SKM-1 (cell line): ENCODE results near the gene SERPINB10.
"Not testable (repeated sequence)": the region's sequence is repeated elsewhere in the genome, so short reads cannot be mapped to it uniquely, and the experiment has no call there.

ENCODE experiments used
- DNase-seq: peaks from one replicate; lab custom pipeline; 2025; ENCODE audit not compliant: unreplicated experiment; lab: John Stamatoyannopoulos, UW

The SERPINB10 gene

GRCh38 chr18:63890950-63891304 is 16.8 kb upstream of the SERPINB10 start:
- DNase-seq = no peak

- DNase-seq = peak; percentile 60
Observed at GRCh38 chr18:63892566-63892965, 15.2 kb upstream of the SERPINB10 start.

- no peak for DNase-seq
Observed at GRCh38 chr18:63894106-63894772, 13.5 kb upstream of the SERPINB10 start.

- peak; percentile 71 for DNase-seq
Observed at GRCh38 chr18:63895190-63895589, 12.6 kb upstream of the SERPINB10 start.

GRCh38 chr18:63897072-63897471 is 10.7 kb upstream of the SERPINB10 start:
- no peak for DNase-seq

- no peak for DNase-seq
Observed at GRCh38 chr18:63899206-63899605, 8.6 kb upstream of the SERPINB10 start.

- DNase-seq = no peak
Observed at GRCh38 chr18:63903851-63904570, 3.7 kb upstream of the SERPINB10 start.

- DNase-seq = no peak
Observed at GRCh38 chr18:63904694-63905093, 3.1 kb upstream of the SERPINB10 start.

- DNase-seq = no peak
Observed at GRCh38 chr18:63905361-63905760, 2.4 kb upstream of the SERPINB10 start.

GRCh38 chr18:63906056-63906455 is 1.7 kb upstream of the SERPINB10 start:
- DNase-seq = no peak

GRCh38 chr18:63908858-63909257 is 1.1 kb downstream of the SERPINB10 start:
- DNase-seq = no peak

GRCh38 chr18:63909870-63910269 is 2.1 kb downstream of the SERPINB10 start:
- DNase-seq = no peak

GRCh38 chr18:63917817-63918216 is 10.1 kb downstream of the SERPINB10 start:
- peak; percentile 68 for DNase-seq

- DNase-seq = no peak
Observed at GRCh38 chr18:63922049-63922448, 14.3 kb downstream of the SERPINB10 start.

- DNase-seq = no peak
Observed at GRCh38 chr18:63924551-63924950, 16.8 kb downstream of the SERPINB10 start.

- DNase-seq = peak; percentile 40
Observed at GRCh38 chr18:63928331-63928730, 20.6 kb downstream of the SERPINB10 start.

- DNase-seq = not testable (repeated sequence)
Observed at GRCh38 chr18:63929369-63929768, 21.6 kb downstream of the SERPINB10 start.

GRCh38 chr18:63930773-63931354 is 23.1 kb downstream of the SERPINB10 start:
- DNase-seq = peak; percentile 66

- peak; percentile 93 for DNase-seq
Observed at GRCh38 chr18:63936156-63936931, 28.6 kb downstream of the SERPINB10 start.

GRCh38 chr18:63936932-63937393 is 29.2 kb downstream of the SERPINB10 start:
- no peak for DNase-seq

- DNase-seq = no peak
Observed at GRCh38 chr18:63940008-63940407, 32.2 kb downstream of the SERPINB10 start.
